Astrocyte (in vitro differentiated cells and primary cell): ENCODE results near the gene KIF26B. TPM values are rescaled to one million over a fixed set of nuclear protein-coding genes. Genes with fewer than 3 reads are reported as not detected.

Experiments
- DNase-seq: peaks from one replicate; pipeline ENCODE4 v3.0.0-alpha.2; 2010; ENCODE audit warnings: low read depth
- FAIRE-seq: peaks from 2 replicates; lab custom pipeline; 2011; peaks lifted over from hg19 to GRCh38; lab: Jason Lieb, UNC
- H2AFZ ChIP-seq: 2 replicates; pipeline ENCODE4 v1.6.0; 2012; ENCODE audit warnings: low read depth, low read length, inconsistent platforms
- H3K27ac ChIP-seq: 2 replicates; pipeline ENCODE4 v1.5.1; 2011; ENCODE audit warnings: low read depth, low read length, inconsistent platforms
- H3K27me3 ChIP-seq: 2 replicates; pipeline ENCODE4 v1.6.0; 2011; ENCODE audit warnings: low read length, inconsistent platforms; ENCODE audit not compliant: insufficient read depth
- H3K36me3 ChIP-seq: 2 replicates; pipeline ENCODE4 v1.5.1; 2011; ENCODE audit warnings: low read length, inconsistent platforms; ENCODE audit not compliant: insufficient read depth
- H3K4me1 ChIP-seq: 2 replicates; pipeline ENCODE4 v1.5.1; 2011; ENCODE audit warnings: low read length, inconsistent platforms; ENCODE audit not compliant: insufficient read depth
- H3K4me2 ChIP-seq: 2 replicates; pipeline ENCODE4 v1.6.0; 2012; ENCODE audit warnings: low read length, inconsistent platforms
- H3K4me3 ChIP-seq: 2 replicates; pipeline ENCODE4 v1.5.1; 2011; ENCODE audit warnings: low read depth, mild to moderate bottlenecking, low read length, inconsistent platforms; ENCODE audit not compliant: insufficient read depth
- H3K79me2 ChIP-seq: 2 replicates; pipeline ENCODE4 v1.6.0; 2012; ENCODE audit warnings: mild to moderate bottlenecking, low read length, inconsistent platforms; ENCODE audit not compliant: insufficient read depth
- H3K9ac ChIP-seq: 2 replicates; pipeline ENCODE4 v1.6.0; 2012; ENCODE audit warnings: mild to moderate bottlenecking, low read length, inconsistent platforms
- H3K9me3 ChIP-seq: 2 replicates; pipeline ENCODE4 v1.5.1; 2012; ENCODE audit warnings: low read depth, mild to moderate bottlenecking, low read length, inconsistent platforms; ENCODE audit not compliant: insufficient read depth
- H4K20me1 ChIP-seq: 2 replicates; pipeline ENCODE4 v1.6.0; 2012; ENCODE audit warnings: low read length, inconsistent platforms; ENCODE audit not compliant: insufficient read depth
- H3K27ac Mint-ChIP-seq: one replicate; pipeline ENCODE4 v1.8.0; 2021; ENCODE audit warnings: mild to moderate bottlenecking, mixed read lengths; ENCODE audit not compliant: unreplicated experiment
- H3K27me3 Mint-ChIP-seq: one replicate; pipeline ENCODE4 v1.8.0; 2021; ENCODE audit warnings: low read depth, mixed read lengths; ENCODE audit not compliant: unreplicated experiment
- H3K36me3 Mint-ChIP-seq: one replicate; pipeline ENCODE4 v1.8.0; 2021; ENCODE audit warnings: low read depth, mixed read lengths; ENCODE audit not compliant: unreplicated experiment
- H3K4me1 Mint-ChIP-seq: one replicate; pipeline ENCODE4 v1.8.0; 2021; ENCODE audit warnings: low read depth, mixed read lengths; ENCODE audit not compliant: unreplicated experiment
- H3K4me3 Mint-ChIP-seq: one replicate; pipeline ENCODE4 v1.8.0; 2021; ENCODE audit warnings: mild to moderate bottlenecking, moderate library complexity, mixed read lengths; ENCODE audit not compliant: unreplicated experiment
- H3K9me3 Mint-ChIP-seq: one replicate; pipeline ENCODE4 v1.8.0; 2021; ENCODE audit warnings: mild to moderate bottlenecking, mixed read lengths; ENCODE audit not compliant: unreplicated experiment
- EZH2 ChIP-seq: IDR thresholded peaks from 2 replicates; pipeline ENCODE4 v1.6.1; 2012; ENCODE audit warnings: mild to moderate bottlenecking, low read length, inconsistent platforms; ENCODE audit not compliant: insufficient read depth
- total RNA-seq: library from RNA; stranded (reverse); gene quantifications from 2 replicates; pipeline ENCODE4 v1.2.1, GENCODE V29; 2021
- TF ChIP-seq, protein P1 (sequence below): IDR thresholded peaks from 2 replicates; pipeline ENCODE4 v1.5.1; 2011; ENCODE audit warnings: low read depth, mild to moderate bottlenecking, inconsistent platforms, low read length, moderate library complexity; ENCODE audit not compliant: insufficient read depth

Gene KIF26B
- total RNA-seq, 1 donor from 2014 or later, result 6.8 TPM

DNA sequence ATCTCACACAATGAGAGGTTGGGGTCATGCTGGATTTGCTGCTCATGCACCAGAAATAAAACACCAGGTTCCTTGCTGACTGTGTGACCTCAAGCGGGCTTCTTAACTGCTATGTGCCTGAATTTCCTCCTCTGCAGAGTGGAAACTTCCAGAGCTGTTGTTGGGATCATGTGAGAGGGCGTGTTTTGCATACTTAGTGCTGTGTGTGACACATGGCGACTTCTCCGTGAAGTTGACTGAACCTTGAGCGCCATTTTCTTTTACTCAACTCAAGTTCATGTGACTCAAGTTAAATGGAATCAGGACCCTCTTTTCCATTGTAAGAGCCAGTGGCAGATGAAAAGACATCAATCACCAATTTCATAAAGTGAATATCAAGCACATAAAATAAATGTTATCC is 224.0 kb downstream of the KIF26B start:
- FAIRE-seq, result no peak
- H3K27ac ChIP-seq, result no peak overlapping the region
- no peak for DNase-seq
- no peaks in the 10 kb centered on the region for H3K9me3 ChIP-seq
- Mint-ChIP-seq H3K27me3 (peaks cover 6% of the 10 kb centered on the region), H3K4me3 (no peak overlapping the region), H3K27ac (no peak overlapping the region), H3K9me3 (peaks cover 4% of the 10 kb centered on the region), H3K4me1 (peaks cover 6% of the 10 kb centered on the region), H3K36me3 (peaks cover 22% of the 10 kb centered on the region)
- H3K4me3 ChIP-seq, result no peak overlapping the region
- H3K4me2 ChIP-seq, result no peak overlapping the region
- TF ChIP-seq, protein P1, sequence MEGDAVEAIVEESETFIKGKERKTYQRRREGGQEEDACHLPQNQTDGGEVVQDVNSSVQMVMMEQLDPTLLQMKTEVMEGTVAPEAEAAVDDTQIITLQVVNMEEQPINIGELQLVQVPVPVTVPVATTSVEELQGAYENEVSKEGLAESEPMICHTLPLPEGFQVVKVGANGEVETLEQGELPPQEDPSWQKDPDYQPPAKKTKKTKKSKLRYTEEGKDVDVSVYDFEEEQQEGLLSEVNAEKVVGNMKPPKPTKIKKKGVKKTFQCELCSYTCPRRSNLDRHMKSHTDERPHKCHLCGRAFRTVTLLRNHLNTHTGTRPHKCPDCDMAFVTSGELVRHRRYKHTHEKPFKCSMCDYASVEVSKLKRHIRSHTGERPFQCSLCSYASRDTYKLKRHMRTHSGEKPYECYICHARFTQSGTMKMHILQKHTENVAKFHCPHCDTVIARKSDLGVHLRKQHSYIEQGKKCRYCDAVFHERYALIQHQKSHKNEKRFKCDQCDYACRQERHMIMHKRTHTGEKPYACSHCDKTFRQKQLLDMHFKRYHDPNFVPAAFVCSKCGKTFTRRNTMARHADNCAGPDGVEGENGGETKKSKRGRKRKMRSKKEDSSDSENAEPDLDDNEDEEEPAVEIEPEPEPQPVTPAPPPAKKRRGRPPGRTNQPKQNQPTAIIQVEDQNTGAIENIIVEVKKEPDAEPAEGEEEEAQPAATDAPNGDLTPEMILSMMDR, result no peak
- no peak for TF ChIP-seq EZH2
- H3K4me1 ChIP-seq, result no peaks in the 10 kb centered on the region
- H3K79me2 ChIP-seq, result no peaks in the 10 kb centered on the region
- H3K27me3 ChIP-seq, result no peaks in the 10 kb centered on the region
- no peak overlapping the region for H2AFZ ChIP-seq
- H3K36me3 ChIP-seq, result no peaks in the 10 kb centered on the region
- no peak overlapping the region for H3K9ac ChIP-seq
- no peaks in the 10 kb centered on the region for H4K20me1 ChIP-seq

DNA sequence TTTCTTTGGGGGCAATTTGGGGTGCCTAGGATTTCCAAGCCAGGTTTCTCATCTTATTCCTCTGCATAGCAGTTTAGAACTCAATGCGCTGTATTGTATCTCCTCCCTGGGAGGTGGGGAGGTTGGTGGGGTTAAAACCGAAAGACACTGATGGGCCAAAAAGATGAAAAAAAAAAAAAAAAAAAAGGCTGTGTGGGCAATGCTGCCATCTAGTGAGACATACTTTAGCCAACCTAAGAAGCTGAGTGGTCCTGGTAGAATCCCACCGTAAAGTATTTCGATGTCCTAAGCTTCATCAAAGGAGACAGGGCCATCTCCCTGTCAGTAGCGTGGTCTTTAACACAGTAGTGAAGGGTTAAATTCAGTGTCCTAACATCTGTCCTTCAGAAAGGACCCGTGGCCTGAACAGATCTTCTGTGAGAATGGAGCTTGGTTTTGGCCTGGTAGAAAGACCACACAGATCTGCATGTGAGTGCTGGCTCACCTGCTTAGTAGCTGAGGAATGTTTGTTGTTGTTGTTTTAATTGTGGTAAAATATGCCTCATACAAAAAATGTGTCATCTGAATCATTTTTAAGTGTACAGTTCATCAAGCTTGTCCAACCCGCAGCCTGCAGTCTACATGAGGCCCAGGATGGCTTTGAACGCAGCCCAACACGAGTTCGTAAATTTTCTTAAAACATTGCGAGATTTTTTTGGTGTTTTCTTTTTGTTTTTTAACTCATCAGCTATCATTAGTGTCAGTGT is 226.2 kb downstream of the KIF26B start:
- Histone ChIP-seq H4K20me1 (no peaks in the 10 kb centered on the region), H3K36me3 (no peaks in the 10 kb centered on the region), H3K4me3 (no peak overlapping the region), H3K4me2 (no peak overlapping the region), H3K9me3 (no peaks in the 10 kb centered on the region), H3K27ac (no peak overlapping the region), H3K4me1 (no peaks in the 10 kb centered on the region), H3K27me3 (no peaks in the 10 kb centered on the region), H3K9ac (no peak overlapping the region), H3K79me2 (no peaks in the 10 kb centered on the region), H2AFZ (no peak overlapping the region)
- Mint-ChIP-seq H3K4me1 (peaks cover 6% of the 10 kb centered on the region), H3K4me3 (no peak overlapping the region), H3K27ac (no peak overlapping the region), H3K9me3 (no peaks in the 10 kb centered on the region), H3K27me3 (peaks cover 8% of the 10 kb centered on the region), H3K36me3 (peaks cover 9% of the 10 kb centered on the region)
- no peak for TF ChIP-seq EZH2
- TF ChIP-seq, protein P1, result peak; percentile 34
- DNase-seq (no peak), FAIRE-seq (peak; percentile 45)

DNA sequence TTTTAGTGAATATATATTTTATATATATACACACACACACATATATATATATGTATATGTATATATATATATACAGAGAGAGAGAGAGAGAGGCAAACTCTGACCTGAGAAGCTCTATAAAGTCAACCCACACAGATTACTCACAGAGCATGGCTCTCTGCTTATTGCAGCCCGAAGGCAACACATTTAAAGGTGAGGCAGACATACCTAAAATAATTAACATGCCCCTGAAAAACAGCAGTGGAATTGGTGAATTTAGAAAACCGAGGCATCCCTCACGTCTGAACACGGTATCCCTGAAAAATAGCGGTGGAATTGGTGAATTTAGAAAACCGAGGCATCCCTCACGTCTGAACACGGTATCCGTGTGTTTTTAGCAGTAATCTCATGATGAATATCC is 228.2 kb downstream of the KIF26B start:
- TF ChIP-seq, protein P1, result no peak
- no peak for TF ChIP-seq EZH2
- Mint-ChIP-seq H3K27ac (no peak overlapping the region), H3K27me3 (peaks cover 20% of the 10 kb centered on the region), H3K4me1 (peaks cover 6% of the 10 kb centered on the region), H3K9me3 (no peaks in the 10 kb centered on the region), H3K36me3 (peaks cover 7% of the 10 kb centered on the region), H3K4me3 (no peak overlapping the region)
- FAIRE-seq (no peak), DNase-seq (no peak)
- Histone ChIP-seq H3K36me3 (no peaks in the 10 kb centered on the region), H3K27ac (no peak overlapping the region), H3K4me3 (no peak overlapping the region), H3K79me2 (no peaks in the 10 kb centered on the region), H3K4me1 (no peaks in the 10 kb centered on the region), H3K27me3 (no peaks in the 10 kb centered on the region), H3K9me3 (no peaks in the 10 kb centered on the region), H3K4me2 (no peak overlapping the region), H3K9ac (no peak overlapping the region), H2AFZ (no peak overlapping the region), H4K20me1 (peaks cover 3% of the 10 kb centered on the region)
